WI38 (cell line): Measurements from ENCODE around the gene UBE2R2.
"Not testable (repeated sequence)": the region's sequence is repeated elsewhere in the genome, so short reads cannot be mapped to it uniquely, and the experiment has no call there.

Source experiments
- H3K4me3 ChIP-seq: 2 replicates; pipeline ENCODE4 v1.5.1; 2011; ENCODE audit warnings: low read depth, mild to moderate bottlenecking, control low read depth, low read length
- CTCF ChIP-seq: IDR thresholded peaks from 2 replicates; pipeline ENCODE4 v1.5.1; 2012; ENCODE audit warnings: low read depth, mild to moderate bottlenecking, control low read depth, low read length

UBE2R2 gene

GRCh38 chr9:33846231-33846630, 29.3 kb downstream of the UBE2R2 start:
- H3K4me3 ChIP-seq: no peak overlapping the region
- TF ChIP-seq CTCF: no peak

GRCh38 chr9:33847894-33848205, 30.9 kb downstream of the UBE2R2 start:
- H3K4me3 ChIP-seq: not testable (repeated sequence)

- no peak for TF ChIP-seq CTCF
- H3K4me3 ChIP-seq: no peak overlapping the region
Observed at GRCh38 chr9:33850267-33850629, 33.3 kb downstream of the UBE2R2 start.

GRCh38 chr9:33850677-33851076, 33.7 kb downstream of the UBE2R2 start:
- no peak for TF ChIP-seq CTCF
- H3K4me3 ChIP-seq: no peak overlapping the region

GRCh38 chr9:33851301-33851700, 34.3 kb downstream of the UBE2R2 start:
- TF ChIP-seq CTCF: no peak
- no peak overlapping the region for H3K4me3 ChIP-seq

- peak; percentile 24; the same call in 1 of the 2 replicates for TF ChIP-seq CTCF
- H3K4me3 ChIP-seq: no peak overlapping the region
Observed at GRCh38 chr9:33852216-33852826, 35.4 kb downstream of the UBE2R2 start.

GRCh38 chr9:33856247-33856646, 39.3 kb downstream of the UBE2R2 start:
- no peak for TF ChIP-seq CTCF

GRCh38 chr9:33858423-33858822, 41.5 kb downstream of the UBE2R2 start:
- no peak for TF ChIP-seq CTCF

More at GRCh38 chr9:33856247-33856646, 39.3 kb downstream of the UBE2R2 start:
- H3K4me3 ChIP-seq: no peak overlapping the region

More at GRCh38 chr9:33858423-33858822, 41.5 kb downstream of the UBE2R2 start:
- no peak overlapping the region for H3K4me3 ChIP-seq
